K562 (cell line): ENCODE results near the gene DPP9. TPM values are rescaled to one million over a fixed set of nuclear protein-coding genes. Genes with fewer than 3 reads are reported as not detected.

Experiments
- ATAC-seq: fragments of 200-7000 bp; cut with Tn5 transposase; 3 replicates; pipeline ENCODE4 v1.9.1; 2020; ENCODE audit warnings: moderate library complexity
- BruUV-seq: library from RNA; stranded (reverse); fragments of 400-500 nt; replicated peaks from 2 replicates; lab custom pipeline; 2021; lab: Mats Ljungman, UMichigan
- CTCF ChIA-PET: fragments of 300-600 bp; formaldehyde crosslinking; extraction: SDS; loops from one replicate; lab custom pipeline; 2021; ENCODE audit warnings: low intra/inter-chr PET ratio; lab: Yijun Ruan, JAX
- POLR2A ChIA-PET: fragments of 300-600, 350-650 bp; sonication (Branson Sonifier 250); formaldehyde crosslinking; extraction: SDS; loops from one replicate; lab custom pipeline; 2021; ENCODE audit warnings: antibody characterized with exemption, inconsistent platforms; lab: Yijun Ruan, JAX
- DNase-seq, 4 experiments: peaks; one replicate each; pipeline versions ENCODE4 v3.0.0 to v3.0.0-alpha.2; 2011 to 2018; ENCODE audit warnings: low spot score in 3 of 4, mixed read lengths in 3 of 4; ENCODE audit errors: extremely low read depth in 1 of 4
- FAIRE-seq: peaks from 2 replicates; lab custom pipeline; 2011; peaks lifted over from hg19 to GRCh38; lab: Jason Lieb, UNC
- H2AFZ ChIP-seq: 2 replicates; pipeline ENCODE4 v1.6.0; 2011; ENCODE audit warnings: low read depth, low read length, control low read depth, inconsistent platforms
- H3K27ac ChIP-seq: fragments of 200-600 bp; 3 replicates; pipeline ENCODE4 v1.8.0; 2011; ENCODE audit warnings: low read depth, mild to moderate bottlenecking, control low read depth, inconsistent platforms, low read length, moderate library complexity, mixed read lengths; ENCODE audit errors: extremely low read depth
- H3K27me3 ChIP-seq, 2 experiments: fragments of 300-600 bp in 1 of 2; 2 replicates in 1 of 2; 3 replicates in 1 of 2; pipeline versions ENCODE4 v1.6.0 to v1.8.0; 2011; ENCODE audit warnings: inconsistent platforms in 2 of 2, low read length in 2 of 2, mild to moderate bottlenecking in 1 of 2, mixed read lengths in 1 of 2, moderate library complexity in 1 of 2; ENCODE audit not compliant: control insufficient read depth in 2 of 2, insufficient read depth in 2 of 2
- H3K36me3 ChIP-seq: fragments of 300-600 bp; 3 replicates; pipeline ENCODE4 v1.8.0; 2011; ENCODE audit warnings: mild to moderate bottlenecking, low read length, inconsistent platforms; ENCODE audit not compliant: control insufficient read depth, insufficient read depth
- H3K4me1 ChIP-seq, 2 experiments: fragments of 200-600 bp in 1 of 2; replicated peaks in 1 of 2; 2 replicates in 1 of 2; 3 replicates in 1 of 2; pipeline versions ENCODE4 v1.5.1 to v1.8.0; 2011; ENCODE audit warnings: inconsistent platforms in 2 of 2, low read length in 2 of 2, mild to moderate bottlenecking in 1 of 2, mixed read lengths in 1 of 2, moderate library complexity in 1 of 2; ENCODE audit not compliant: control insufficient read depth in 2 of 2, insufficient read depth in 2 of 2
- H3K4me2 ChIP-seq: 2 replicates; pipeline ENCODE4 v1.6.1; 2011; ENCODE audit warnings: low read length, control low read depth, inconsistent platforms, mixed read lengths; ENCODE audit not compliant: insufficient read depth
- H3K4me3 ChIP-seq: fragments of 200-600 bp; sonication (generic), shearing (Covaris generic); 2 replicates; pipeline ENCODE4 v1.5.1; 2016; ENCODE audit warnings: control low read depth, inconsistent platforms
- H3K79me2 ChIP-seq: fragments of 200-600 bp; 3 replicates; pipeline ENCODE4 v1.8.0; 2011; ENCODE audit warnings: low read length, inconsistent platforms; ENCODE audit not compliant: control insufficient read depth, insufficient read depth
- H3K9ac ChIP-seq, 2 experiments: 2 replicates each; pipeline versions ENCODE4 v1.6.0 to v1.6.1; 2011; ENCODE audit warnings: low read depth in 2 of 2, low read length in 2 of 2, control low read depth in 1 of 2, inconsistent platforms in 1 of 2, mild to moderate bottlenecking in 1 of 2, mixed read lengths in 1 of 2; ENCODE audit not compliant: insufficient read depth in 1 of 2
- H3K9me1 ChIP-seq: one replicate; pipeline ENCODE4 v1.6.0; 2011; ENCODE audit warnings: inconsistent platforms, mild to moderate bottlenecking, low read length, moderate library complexity; ENCODE audit not compliant: control insufficient read depth, insufficient read depth
- H3K9me3 ChIP-seq: replicated peaks from 2 replicates; pipeline ENCODE4 v1.5.1; 2011; ENCODE audit warnings: low read depth, low read length, inconsistent platforms; ENCODE audit not compliant: control insufficient read depth, insufficient read depth
- H4K20me1 ChIP-seq: replicated peaks from 2 replicates; pipeline ENCODE4 v1.6.1; 2011; ENCODE audit warnings: low read length, inconsistent platforms, mixed read lengths; ENCODE audit not compliant: control insufficient read depth, insufficient read depth
- CAMTA2 ChIP-seq: fragments of 250-450 bp; sonication (Bioruptor Pico); conservative IDR thresholded peaks from 2 replicates; pipeline ENCODE4 v1.5.1; 2022
- CBFA2T3 ChIP-seq: fragments of 450-650 bp; IDR thresholded peaks from 2 replicates; pipeline ENCODE4 v1.6.1; 2017
- ESRRA ChIP-seq: fragments of 450-650 bp; IDR thresholded peaks from 2 replicates; pipeline ENCODE4 v1.6.1; 2014; ENCODE audit warnings: low read depth, mild to moderate bottlenecking, moderate library complexity, borderline replicate concordance
- MED1 ChIP-seq: sonication (generic); formaldehyde crosslinking; IDR thresholded peaks from 2 replicates; pipeline ENCODE4 v1.8.1; 2023; ENCODE audit warnings: missing genetic modification reagents, borderline replicate concordance
- NR2C1 ChIP-seq, 2 experiments: fragments of 450-650 bp; IDR thresholded peaks; 2 replicates each; pipeline ENCODE4 v1.6.1; 2017; ENCODE audit warnings: mild to moderate bottlenecking in 2 of 2, antibody characterized with exemption in 1 of 2, inconsistent platforms in 1 of 2, missing compliant biosample characterization in 1 of 2, missing genetic modification characterization in 1 of 2
- RFX7 ChIP-seq: fragments of 250-450 bp; sonication (Bioruptor Pico); IDR thresholded peaks from 2 replicates; pipeline ENCODE4 v1.5.1; 2021; ENCODE audit warnings: mild to moderate bottlenecking
- TSC22D4 ChIP-seq: fragments of 450-650 bp; IDR thresholded peaks from 2 replicates; pipeline ENCODE4 v1.6.1; 2016; ENCODE audit warnings: missing genetic modification characterization, missing biosample characterization, control low read depth
- ZNF354B ChIP-seq: fragments of 250-450 bp; sonication (Bioruptor Pico); IDR thresholded peaks from 2 replicates; pipeline ENCODE4 v1.4.0; 2020
- ZNF668 ChIP-seq: fragments of 250-450 bp; sonication (Bioruptor Pico); IDR thresholded peaks from 2 replicates; pipeline ENCODE4 v1.8.0; 2022; ENCODE audit warnings: mild to moderate bottlenecking, inconsistent platforms
- ZNF696 ChIP-seq: fragments of 250-450 bp; sonication (Bioruptor Pico); conservative IDR thresholded peaks from 2 replicates; pipeline ENCODE4 v1.4.0; 2020; ENCODE audit warnings: mild to moderate bottlenecking, moderate library complexity
- WGBS: fragments of 100-300 bp; shearing (Covaris generic); methylation state at CpG from one replicate; pipeline ENCODE4 v1.1.6; 2016; ENCODE audit warnings: low coverage, mixed read lengths; ENCODE audit not compliant: insufficient coverage; ENCODE audit errors: missing lambda C conversion rate; 5-methylcytosine and 5-hydroxymethylcytosine counted together
- in situ Hi-C: fragments of 300-500 bp; cut with MboI; formaldehyde crosslinking; loops from 4 replicates; pipeline ENCODE4 v1.15.0; 2018; ENCODE audit warnings: inconsistent platforms, mixed read lengths
- intact Hi-C: fragments of 100-400 bp; cut with micrococcal nuclease; formaldehyde crosslinking; loops from 2 replicates; pipeline ENCODE4 v1.14.2; 2022
- polyA plus RNA-seq, 8 experiments: library from polyadenylated mRNA; depleted of rRNA in 4 of 8; stranded (reverse) in 5 of 8; unstranded in 3 of 8; fragments of >200 nt; fragmentation: Nextera tagmentation in 2 of 8; fragmentation: Illumina TruSeq in 1 of 8; extraction: Ambion mirVana in 2 of 8; extraction: Trizol in 1 of 8; gene quantifications; 2 replicates each; pipeline versions ENCODE4 v1.2.1 to v1.2.3, GENCODE V29; 2011 to 2014; ENCODE audit warnings: inconsistent platforms in 1 of 8, missing spikeins in 1 of 8
- total RNA-seq, 7 experiments: library from RNA; depleted of rRNA in 6 of 7; stranded (reverse); fragments of >200 nt in 6 of 7; fragmentation: Illumina TruSeq in 2 of 7; extraction: Trizol in 2 of 7; gene quantifications; 2 replicates each; pipeline versions ENCODE4 v1.2.1 to v1.2.3, GENCODE V29; 2011 to 2021; ENCODE audit warnings: low replicate concordance in 1 of 7
- TF ChIP-seq, protein P1 (sequence below): fragments of 250-450 bp; sonication (Bioruptor Pico); IDR thresholded peaks from 2 replicates; pipeline ENCODE4 v1.5.0; 2021
- TF ChIP-seq, protein P2 (sequence below): sonication (generic); formaldehyde crosslinking; IDR thresholded peaks from 2 replicates; pipeline ENCODE4 v1.8.1; 2023; ENCODE audit warnings: mild to moderate bottlenecking, missing genetic modification reagents

Gene DPP9
- total and polyA plus RNA-seq, 9 of the 15 experiments (the other 6 are each of a cell fraction or from before 2014, with no cell fraction given), result 0.90 to 66.7 (median 24.5) TPM

DNA sequence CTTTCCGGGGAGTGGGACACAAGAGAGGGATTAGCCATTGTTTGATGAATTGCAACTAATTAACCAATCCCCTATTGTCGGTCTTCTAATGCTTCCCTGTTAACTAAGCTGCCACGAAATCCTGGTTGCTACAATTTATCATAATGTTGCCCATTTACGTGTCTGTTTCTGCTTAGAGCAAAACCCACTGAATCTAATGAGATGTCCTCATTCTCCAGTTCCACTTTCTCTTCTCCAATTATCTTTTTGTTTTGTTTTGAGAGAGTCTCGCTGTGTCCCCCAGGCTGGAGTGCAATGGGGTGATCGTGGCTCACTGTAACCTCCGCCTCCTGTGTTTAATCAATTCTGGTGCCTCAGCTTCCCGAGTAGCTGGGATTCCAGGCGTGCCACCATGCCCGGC, 5.2 kb upstream of the DPP9 start:
- Histone ChIP-seq H4K20me1 (no peaks in the 10 kb centered on the region), H3K4me3 (no peak overlapping the region), H3K9me1 (no peaks in the 10 kb centered on the region), H3K4me2 (peak overlapping the region; percentile 7; the same call in 1 of the 2 replicates), H3K4me1 (peaks cover 2 to 14% of the 10 kb centered on the region in 2 experiments; a peak in 3 of 5 replicates), H3K9me3 (no peaks in the 10 kb centered on the region), H3K27ac (no peak overlapping the region), H3K79me2 (no peaks in the 10 kb centered on the region), H3K9ac (no peak overlapping the region), H3K27me3 (no peaks in the 10 kb centered on the region), H2AFZ (no peak overlapping the region), H3K36me3 (no peaks in the 10 kb centered on the region)
- WGBS, result 24% methylated on average over 10 of the region's 10 CpGs
- ATAC-seq, result no peak
- DNase-seq, result no peak
- intact Hi-C loops, result no loop called here
- TF ChIP-seq, protein P1, sequence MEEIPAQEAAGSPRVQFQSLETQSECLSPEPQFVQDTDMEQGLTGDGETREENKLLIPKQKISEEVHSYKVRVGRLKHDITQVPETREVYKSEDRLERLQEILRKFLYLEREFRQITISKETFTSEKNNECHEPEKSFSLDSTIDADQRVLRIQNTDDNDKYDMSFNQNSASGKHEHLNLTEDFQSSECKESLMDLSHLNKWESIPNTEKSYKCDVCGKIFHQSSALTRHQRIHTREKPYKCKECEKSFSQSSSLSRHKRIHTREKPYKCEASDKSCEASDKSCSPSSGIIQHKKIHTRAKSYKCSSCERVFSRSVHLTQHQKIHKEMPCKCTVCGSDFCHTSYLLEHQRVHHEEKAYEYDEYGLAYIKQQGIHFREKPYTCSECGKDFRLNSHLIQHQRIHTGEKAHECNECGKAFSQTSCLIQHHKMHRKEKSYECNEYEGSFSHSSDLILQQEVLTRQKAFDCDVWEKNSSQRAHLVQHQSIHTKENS (CRISPR knock-in tag), result no peak
- no peak for TF ChIP-seq ZNF668 (CRISPR knock-in tag)
- TF ChIP-seq CAMTA2 (CRISPR knock-in tag), result no peak
- no peak for TF ChIP-seq MED1 (CRISPR knock-in tag)
- TF ChIP-seq NR2C1 (IDR thresholded peaks at IDR 0.05), result no peak
- no peak for TF ChIP-seq NR2C1 (tag; IDR thresholded peaks at IDR 0.05)
- TF ChIP-seq, protein P2, sequence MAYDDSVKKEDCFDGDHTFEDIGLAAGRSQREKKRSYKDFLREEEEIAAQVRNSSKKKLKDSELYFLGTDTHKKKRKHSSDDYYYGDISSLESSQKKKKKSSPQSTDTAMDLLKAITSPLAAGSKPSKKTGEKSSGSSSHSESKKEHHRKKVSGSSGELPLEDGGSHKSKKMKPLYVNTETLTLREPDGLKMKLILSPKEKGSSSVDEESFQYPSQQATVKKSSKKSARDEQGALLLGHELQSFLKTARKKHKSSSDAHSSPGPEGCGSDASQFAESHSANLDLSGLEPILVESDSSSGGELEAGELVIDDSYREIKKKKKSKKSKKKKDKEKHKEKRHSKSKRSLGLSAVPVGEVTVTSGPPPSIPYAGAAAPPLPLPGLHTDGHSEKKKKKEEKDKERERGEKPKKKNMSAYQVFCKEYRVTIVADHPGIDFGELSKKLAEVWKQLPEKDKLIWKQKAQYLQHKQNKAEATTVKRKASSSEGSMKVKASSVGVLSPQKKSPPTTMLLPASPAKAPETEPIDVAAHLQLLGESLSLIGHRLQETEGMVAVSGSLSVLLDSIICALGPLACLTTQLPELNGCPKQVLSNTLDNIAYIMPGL (CRISPR knock-in tag), result no peak
- TF ChIP-seq ZNF354B (CRISPR knock-in tag), result no peak
- no peak for TF ChIP-seq CBFA2T3
- TF ChIP-seq TSC22D4 (tag), result no peak
- no peak for TF ChIP-seq ZNF696 (CRISPR knock-in tag)
- TF ChIP-seq RFX7, result no peak
- TF ChIP-seq ESRRA, result no peak
- in situ Hi-C loops, result no loop called here
- CTCF ChIA-PET, result no interaction called here
- no peak for FAIRE-seq
- BruUV-seq, result no TSS peak
- POLR2A ChIA-PET, result interaction anchor here (0.5 kb wide), 1 partner anchor 41 kb away, joined by 3 read pairs; no protein-coding TSS in a partner anchor
